HG02678 (cell line): ENCODE results near the gene OTUD7B.
"Not testable (repeated sequence)": the region's sequence is repeated elsewhere in the genome, so short reads cannot be mapped to it uniquely, and the experiment has no call there.

Experiments
- ATAC-seq: cut with Tn5 transposase; IDR thresholded peaks from one replicate; pipeline ENCODE4 v1.9.1; 2021; ENCODE audit warnings: mild to moderate bottlenecking, moderate library complexity; ENCODE audit not compliant: unreplicated experiment

Gene OTUD7B

DNA sequence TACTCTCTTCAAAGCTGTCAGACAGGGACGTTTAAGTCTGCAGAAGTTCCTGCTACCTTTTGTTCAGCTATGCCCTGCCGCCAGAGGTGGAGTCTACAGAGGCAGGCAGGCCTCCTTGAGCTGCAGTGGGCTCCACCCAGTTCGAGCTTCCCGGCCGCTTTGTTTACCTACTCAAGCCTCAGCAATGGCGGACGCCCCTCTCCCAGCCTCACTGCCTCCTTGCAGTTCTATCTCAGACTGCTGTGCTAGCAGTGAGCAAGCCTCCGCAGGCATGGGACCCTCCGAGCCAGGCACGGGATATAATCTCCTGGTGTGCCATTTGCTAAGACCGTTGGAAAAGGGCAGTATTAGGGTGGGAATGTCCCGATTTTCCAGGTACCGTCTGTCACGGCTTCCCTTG, 53.0 kb downstream of the OTUD7B start:
- not testable (repeated sequence) for ATAC-seq

DNA sequence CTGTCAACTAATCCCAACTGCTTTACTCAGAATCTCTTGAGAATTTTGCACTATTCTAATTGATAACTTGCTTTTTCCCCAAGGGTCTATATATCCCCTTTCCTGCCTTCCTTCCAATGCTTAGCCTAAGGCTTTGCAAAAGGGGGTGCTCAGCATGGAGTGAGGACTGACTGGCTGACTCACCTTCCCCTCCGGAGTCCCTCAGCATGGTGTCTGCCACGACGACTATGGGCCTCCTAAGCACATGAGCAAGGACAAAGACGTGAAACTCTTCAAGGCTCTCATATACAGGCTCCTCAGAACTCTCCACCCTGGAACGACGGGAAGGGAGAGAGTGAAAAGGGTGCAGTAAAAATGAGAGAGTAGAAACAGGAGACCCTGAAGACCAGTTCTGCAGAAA, 60.6 kb downstream of the OTUD7B start:
- no peak for ATAC-seq

DNA sequence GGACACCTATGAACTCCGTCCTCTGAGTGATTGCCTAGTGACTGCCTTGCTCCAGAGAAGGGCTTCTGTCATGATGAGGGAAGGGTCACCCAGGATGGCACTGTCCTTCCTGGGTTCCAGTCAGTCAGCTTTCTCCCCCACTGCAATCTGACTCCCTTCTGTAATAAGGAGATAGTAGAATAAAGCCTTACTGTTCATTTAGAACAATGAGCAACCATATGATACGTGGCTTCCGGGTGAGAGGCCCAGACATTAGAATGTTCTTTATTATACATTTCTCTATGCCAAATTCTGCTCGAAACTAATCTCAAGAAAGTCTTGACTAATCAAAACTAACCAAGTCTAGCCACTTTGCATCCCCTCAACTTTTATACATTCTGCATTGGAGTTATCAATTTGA, 65.3 kb downstream of the OTUD7B start:
- no peak for ATAC-seq

DNA sequence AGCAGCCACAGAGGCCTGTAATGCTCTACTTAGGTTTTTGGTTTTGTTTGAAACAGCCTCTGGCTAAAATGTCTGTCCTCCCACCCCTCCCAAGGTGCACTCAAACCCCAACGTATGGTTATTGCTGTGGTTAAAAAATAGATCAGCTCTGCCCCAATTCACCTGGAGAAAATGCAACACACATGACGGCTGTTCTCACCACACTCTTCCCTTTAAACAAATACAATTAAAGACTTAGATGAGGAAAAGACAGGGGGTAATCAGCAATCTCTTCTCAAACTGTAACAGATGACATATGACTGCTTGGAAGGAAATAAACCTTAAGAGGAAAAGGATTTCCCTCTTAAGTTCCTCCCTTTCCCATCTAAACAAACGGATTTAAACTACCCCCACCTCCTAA, 67.6 kb downstream of the OTUD7B start:
- ATAC-seq: no peak

DNA sequence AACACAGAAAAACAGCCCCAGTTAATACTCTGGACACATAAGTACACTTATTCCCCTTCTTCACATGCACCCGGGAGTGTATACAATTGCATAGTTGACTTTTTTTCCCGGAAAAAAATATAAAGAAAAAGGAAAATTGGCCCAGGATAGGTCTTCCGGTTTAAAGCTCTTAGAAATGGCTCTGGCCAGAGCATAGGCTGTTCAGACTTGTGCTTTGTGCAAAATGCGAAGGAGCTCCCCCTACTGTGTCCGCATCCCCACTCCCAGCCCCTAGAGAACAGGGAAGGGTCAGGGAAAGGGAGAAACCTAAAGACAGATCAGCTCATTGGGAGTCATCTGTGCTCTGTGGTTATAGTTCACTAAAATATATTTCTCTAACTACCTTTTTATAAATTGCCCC, 68.3 kb downstream of the OTUD7B start:
- no peak for ATAC-seq

DNA sequence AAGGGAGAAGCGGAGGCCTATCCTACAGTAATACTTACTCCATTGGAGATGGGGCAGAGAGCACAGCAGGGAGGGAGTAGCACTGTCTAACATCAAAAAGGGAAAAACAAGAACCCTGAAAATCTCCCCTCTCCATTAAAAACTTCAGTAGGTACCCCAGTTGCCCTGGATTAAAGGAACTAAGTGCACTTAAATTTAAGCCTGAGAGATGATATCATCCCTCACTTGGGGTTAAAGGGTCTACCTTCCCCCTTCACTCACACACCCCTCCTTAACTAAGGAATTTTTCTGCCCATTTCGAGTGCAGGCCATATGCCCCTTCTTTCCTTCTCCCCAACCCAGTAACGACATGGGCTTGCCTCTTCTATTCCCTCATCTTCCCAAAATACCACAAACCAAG, 70.1 kb downstream of the OTUD7B start:
- no peak for ATAC-seq

DNA sequence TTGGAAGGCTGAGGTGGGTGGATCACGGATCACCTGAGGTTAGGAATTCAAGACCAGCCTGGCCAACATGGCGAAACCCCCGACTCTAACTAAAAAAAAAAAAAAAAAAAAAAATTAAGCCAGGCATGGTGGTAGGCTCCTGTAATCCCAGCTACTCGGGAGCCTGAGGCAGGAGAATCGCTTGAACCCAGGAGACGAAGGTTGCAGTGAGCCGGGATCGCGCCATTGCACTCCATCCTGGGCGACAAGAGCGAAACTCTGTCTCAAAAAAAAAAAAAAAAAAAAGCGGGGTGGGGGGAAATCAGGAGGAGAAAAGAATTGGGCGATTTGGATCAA, 71.9 kb downstream of the OTUD7B start:
- not testable (repeated sequence) for ATAC-seq

DNA sequence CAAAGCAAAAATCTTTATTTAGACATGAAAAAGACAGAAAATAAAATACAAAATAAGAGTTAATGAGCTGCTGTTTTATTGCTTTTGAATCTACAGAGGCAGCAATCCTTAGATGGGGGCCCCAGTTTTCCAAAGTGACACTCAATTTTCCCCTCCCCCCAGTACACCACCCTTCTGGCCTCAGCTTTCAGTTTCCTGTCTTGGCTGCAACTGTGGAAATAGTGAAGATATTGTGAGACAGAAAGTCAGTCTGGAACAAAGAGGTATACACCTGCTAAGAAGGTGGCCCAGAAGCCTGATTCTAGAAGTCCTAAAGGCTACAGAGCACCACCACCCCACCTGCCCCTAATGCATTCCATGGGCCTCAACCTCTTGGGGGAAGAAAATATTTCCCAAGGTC, 72.8 kb downstream of the OTUD7B start:
- no peak for ATAC-seq

DNA sequence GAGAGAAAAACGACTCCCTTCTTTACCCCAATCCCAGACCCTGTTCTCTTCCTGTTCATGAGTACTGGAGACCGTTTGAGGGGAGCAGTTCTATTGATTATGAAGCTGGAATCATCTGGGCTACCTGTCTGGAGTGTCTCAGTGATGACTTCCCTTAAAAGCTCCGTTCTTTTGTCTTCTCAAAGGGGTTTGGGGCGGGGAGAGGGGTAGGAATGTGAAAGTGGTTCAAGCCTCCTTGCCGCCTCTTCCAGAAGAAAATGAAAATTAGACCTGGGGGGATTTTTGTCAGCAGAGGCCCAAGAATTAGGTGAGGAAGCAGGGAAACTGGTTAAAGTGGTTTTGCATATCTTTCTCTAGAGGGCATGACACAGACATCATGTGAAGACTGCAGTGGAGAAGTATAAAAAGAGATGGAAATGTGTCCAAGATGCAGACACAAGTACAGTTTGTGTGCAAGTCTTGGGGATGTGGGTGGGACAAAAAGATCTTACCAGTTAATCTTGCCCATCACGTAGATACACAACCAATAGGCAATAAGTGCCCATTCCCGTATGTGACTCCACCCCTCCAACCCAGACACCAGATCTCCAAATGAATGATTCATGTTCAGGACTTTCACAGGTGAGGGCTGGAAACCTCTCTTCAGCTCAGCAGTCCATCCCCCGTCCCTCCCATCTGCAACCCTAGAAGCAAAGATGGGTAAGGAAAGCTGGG, 73.4 kb downstream of the OTUD7B start:
- ATAC-seq: no peak

DNA sequence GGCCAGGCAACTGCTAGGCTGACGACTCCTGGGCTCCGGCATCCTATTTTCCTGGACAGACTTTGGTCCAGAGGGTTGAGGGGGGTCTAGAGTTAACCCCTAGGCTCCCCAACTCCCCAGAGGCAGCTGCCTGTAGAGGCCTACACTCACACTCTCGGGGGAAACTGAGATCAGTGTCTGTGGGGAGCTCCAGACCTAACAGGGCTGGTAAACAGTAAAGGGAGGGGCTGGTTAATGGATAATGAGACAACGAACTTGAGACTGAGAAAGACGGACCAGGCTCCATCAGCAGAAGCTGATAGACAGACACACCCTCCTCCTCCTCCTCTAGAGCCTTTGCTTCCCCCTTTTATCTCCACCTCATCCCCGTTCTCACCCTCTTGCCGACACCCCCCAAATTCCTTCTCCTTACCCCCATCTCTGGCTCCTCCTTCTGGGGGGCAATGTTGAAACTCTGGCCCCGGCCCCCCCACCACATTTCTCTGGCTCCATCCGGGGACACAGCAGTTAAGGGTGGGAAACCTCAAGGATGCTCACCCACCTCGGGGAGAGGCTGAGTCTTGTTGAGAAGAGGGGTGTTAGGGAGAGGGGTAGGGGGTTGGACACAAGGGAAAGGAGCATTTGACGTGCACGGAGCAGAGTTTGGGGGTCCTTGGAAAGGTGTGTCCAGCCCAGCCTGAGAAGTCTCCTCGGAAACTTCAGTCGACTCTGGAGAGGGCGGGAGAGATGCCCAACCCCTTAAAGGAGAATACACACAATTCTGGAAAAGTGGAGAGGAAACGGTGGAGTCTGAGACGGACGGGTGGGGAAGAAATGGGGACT, 74.1 kb downstream of the OTUD7B start, which contains the start of gene MTMR11:
Gene MTMR11 (minus strand): TSS at position 710 of the 822 bp plus-strand sequence. CDS start 232 bp downstream, at position 478.
- no peak for ATAC-seq

DNA sequence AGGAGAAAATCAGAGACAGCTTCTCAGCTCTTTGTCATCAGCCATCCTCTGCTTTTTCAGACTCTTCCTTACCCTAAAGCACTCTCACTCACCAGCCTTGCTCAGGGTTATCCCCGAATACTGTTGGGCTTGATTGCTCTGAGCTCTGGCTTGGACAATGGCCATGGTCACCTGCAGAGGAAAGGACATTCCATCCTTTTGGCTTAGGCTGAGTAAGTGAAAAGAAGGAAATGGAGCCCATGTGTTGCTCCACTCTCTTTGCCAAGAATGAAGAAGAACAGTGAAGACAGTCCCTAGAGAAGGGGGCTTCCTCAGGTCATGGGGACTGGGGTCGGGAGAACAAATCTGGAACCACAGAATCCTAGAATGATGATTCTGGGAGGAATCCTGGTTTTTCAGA, 76.2 kb downstream of the OTUD7B start:
- ATAC-seq: no peak

DNA sequence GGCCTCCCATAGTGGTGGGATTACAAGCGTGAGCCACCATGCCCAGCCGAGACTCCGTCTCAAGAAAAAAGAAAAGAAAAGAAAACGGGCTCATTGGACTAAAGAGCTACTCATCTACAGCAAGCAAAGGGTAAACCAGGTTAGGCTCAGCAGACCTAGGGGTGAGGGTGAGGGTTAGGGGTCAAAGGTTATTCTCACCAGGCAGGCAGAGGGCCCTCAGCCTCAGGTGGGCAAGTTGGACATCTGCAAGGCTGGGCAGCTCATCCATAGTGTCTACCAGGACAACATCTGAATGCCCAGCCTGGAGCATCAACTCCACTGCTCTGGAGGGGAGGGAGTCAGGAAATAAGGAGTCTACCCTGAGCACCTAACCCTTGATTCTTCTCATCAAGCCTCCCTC, 77.3 kb downstream of the OTUD7B start:
- ATAC-seq: no peak

DNA sequence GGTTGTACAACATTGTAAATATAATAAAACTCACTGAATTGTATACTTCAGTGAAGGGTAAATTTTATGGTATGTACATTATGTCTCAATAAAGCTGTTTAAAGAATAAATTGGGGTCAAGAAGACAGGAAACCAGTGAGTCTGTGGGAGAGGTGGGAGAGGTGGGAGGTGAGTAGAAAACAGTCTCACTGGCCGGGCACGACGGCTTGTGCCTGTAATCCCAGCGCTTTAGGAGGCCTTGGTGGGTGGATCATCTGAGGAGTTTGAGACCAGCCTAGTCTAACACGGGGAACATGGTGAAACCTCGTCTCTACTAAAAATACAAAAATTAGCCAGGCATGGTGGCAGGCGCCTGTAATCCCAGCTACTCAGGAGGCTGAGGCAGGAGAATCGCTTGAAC, 78.1 kb downstream of the OTUD7B start:
- no peak for ATAC-seq

DNA sequence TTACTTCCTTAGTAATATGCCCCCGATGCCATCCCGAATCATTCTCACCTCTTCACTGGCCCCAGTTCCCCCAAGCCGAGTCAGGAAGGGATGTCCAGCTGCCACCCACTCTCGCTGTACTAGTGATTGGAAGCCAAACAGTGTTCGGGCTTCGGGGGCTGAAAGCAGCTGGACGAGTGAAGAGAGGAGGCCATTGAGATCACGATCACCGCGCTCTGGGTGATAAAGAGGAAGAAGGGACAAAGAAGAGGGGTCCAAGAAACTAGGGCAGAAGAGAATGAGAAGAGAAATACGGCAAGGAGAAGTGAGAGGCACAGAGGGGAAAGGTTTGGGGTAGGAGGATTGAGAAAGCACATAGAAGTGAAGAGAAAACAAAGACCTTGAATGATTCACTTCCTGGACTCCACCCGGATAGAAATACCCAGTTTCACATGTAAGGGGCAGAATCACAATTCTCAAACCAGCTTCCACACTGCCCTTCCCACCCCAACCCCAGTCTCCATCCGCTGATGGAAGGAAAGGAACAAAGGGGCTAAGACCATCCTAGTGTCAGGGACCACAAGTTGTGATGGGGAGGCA, 79.2 kb downstream of the OTUD7B start:
- ATAC-seq: no peak

DNA sequence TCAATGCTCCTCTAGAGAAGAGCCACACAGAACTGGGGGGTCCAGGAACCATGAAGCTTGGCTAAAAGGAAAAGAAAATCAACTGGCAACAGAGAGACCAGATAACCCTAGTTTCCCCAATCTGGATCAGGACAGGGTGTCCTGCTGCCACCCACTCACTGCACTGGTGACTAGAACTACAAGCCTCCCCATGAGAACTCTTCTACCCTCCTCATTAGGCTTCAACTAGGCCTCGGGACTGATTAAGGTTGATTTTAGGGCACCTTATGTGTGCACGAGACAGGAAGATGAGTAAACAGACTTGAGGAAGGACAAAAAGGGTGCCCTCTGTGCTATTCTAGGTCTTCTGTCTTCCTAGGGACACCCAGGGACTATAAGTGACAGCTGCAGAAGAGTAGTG, 80.7 kb downstream of the OTUD7B start:
- no peak for ATAC-seq

DNA sequence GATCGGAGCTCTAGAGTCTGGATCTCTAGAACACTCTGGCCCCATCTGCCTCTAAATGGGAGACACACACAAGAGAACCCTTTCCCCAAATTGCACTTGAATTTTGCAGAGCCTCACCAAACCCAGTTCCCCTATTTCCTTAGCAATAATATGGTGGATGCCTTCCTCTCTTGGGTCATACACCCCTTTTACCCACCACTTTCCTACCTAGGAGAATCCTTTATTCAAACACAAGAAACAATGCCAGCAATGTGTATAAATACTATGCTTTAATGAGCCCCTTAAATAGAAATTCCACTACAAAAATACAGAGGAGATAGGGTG, 82.2 kb downstream of the OTUD7B start:
- no peak for ATAC-seq

DNA sequence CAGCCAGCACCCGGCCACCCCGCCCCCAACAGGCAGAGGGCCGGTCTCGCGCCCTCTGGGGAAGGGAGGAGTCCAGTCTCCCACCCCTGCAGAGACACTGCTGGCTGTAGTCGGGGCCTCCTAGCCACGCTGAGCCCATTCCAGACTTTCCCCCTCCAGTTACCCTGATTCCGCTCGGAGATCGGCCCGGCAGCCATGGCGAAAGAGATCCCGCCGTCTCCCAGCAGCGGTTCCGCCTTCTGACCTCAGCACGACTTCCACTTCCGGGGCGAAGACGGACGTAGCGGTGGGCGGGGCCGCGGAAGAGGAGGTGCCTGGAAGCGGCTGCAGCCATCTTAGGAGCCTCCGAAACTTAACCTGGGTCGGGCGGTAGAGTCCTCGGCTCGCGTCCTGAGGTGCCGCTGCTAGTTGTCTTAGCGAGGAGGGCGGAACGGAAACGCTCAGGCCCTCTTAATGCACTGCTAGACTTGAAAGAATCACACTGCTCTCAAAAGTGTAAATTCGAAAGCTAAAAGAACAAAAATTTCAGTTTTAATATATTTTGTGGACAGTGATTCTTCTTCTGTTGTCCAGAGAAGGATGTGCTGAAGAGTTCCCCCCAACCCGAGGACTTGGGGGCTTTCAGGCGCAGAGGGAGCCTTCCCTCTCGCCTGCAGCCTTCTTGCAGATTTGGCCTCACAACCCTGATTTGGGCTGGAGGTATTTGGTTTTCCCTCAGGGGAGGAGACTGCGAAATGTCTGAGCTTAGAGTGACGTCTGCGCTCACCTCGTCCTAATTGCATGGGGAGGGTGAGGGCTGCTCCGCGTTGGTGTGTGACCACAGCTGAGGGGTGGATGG, 82.7 kb downstream of the OTUD7B start, which contains the start of gene SF3B4:
Gene SF3B4 (minus strand): TSS at position 241 of the 838 bp plus-strand sequence. CDS start 44 bp downstream, at position 197.
- ATAC-seq: peak; percentile 95

DNA sequence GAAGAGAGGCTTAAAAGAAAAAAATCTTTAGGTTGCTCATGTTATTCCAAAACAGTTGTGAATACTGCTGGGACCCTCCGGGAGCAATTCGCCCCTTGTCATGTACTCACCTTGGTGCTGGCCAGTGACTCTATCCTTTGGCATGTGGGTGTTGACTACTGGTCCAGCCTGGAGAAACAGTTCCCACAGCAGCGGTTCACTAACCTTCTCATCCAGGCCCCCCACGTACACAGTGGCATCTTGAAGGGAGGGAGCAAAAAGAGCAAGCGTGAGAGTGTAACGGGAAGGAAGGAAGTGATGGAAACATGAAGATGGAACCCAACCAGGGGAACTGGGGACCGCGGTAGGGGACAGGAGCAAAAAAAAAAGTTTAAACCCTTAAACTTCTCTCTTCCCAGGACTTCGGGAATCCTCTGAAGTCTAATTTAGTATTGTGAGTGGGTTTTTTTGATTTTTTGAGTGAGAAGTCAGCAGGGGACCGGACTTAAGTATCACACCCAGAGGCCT, 83.4 kb downstream of the OTUD7B start:
- peak; percentile 3 for ATAC-seq

DNA sequence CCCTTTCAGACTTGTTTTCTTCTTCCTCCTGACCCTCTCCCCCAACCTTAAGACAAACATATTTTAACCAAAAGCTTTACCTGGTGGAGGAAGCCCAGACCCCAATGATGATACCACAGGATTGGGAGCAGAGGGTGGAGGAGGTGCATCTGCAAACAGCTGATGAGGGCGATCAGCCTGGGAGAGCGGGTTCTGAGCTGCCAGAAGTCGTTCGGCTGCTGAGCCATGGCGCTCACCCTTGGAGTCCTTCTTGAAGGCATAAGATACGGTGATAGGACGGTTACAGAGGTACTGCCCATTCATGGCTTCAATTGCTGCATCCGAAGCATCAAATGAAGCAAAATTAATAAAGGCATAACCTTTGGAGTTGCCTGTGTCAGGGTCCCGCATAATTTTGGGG, 84.2 kb downstream of the OTUD7B start:
- no peak for ATAC-seq

DNA sequence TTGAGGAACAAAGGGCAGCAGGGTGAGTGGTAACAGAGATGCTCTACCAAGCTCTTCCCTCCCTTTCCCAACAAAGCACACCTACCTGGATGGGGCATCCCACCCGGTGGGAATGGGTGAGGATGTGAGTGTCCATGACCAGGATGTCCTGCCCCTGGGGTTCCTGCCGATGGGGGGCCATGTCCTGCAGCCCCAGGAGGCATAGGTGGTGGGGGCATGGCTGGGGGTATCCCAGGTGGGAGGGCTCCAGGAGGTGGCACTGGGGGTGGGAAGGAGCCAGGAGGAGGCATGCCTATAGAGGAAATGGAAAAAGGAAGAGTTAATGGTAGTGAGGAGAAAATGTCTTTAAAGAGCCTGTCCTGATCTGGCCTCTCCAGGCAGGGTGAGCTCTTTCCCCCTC, 84.8 kb downstream of the OTUD7B start:
- no peak for ATAC-seq

DNA sequence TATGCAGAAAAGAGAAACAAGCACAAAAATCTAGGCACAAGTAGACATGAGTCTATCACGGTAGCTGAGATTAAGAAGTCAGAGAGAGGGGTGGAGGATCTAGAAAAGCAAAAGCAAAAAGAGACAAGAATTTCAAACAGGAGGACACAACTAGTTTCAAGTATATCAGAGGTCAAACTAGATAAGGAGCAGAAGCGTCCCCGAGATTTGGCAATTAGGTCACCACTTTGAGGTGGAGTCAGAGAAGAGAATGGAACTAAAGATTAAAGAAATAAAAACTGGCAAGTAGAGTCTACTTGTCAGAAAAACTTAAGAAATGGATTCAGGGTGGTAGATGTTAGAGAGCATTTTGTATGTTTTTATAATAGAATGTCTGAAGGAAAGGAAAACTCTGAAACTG, 85.2 kb downstream of the OTUD7B start:
- ATAC-seq: no peak
